Activated T-cell treated with anti-CD3 and anti-CD28 coated beads for 24 hours (primary cell): ENCODE results near the gene GPANK1.

Experiments used
- DNase-seq: peaks from one replicate; pipeline ENCODE4 v3.0.0-alpha.2; 2020; ENCODE audit warnings: low read depth

GPANK1 gene

DNA sequence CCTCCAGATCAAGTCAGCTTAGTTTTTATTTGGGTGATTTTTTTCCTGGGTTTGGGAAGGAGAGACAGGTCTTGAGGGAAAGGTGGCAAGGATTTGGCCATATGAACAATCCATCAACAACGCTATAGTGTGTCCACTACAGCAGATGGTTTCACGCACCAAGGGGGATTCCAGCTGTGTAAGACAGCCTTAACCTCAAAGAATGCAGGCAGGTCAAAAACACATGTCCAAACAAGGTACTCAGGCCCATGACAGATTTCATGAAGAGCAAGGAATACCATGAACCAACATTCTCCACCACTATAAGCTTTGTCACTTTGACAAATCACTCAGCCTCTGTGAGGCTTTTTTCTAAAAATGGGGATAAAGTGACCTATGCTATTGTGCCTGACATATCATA, 47.8 kb downstream of the GPANK1 start:
- DNase-seq = no peak

DNA sequence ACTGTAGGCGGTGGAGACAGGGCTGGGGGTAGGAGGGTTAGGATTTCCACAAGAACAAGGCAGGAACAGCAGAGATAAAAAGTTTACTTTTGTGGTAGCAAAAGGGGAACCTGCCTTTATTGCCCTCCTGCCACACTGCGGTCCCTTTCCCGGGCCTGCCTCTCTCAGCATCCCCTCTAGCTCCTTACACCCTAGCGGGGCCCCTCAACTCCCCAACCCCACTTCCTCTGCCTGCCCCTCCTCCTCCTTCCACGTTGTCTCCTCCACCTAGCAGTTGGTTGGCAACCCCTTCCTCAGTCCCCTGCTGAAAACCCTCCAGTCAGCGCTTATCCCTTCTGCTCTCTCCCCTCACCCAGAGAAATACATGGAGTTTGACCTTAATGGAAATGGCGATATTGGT, 49.0 kb downstream of the GPANK1 start:
- no peak for DNase-seq

DNA sequence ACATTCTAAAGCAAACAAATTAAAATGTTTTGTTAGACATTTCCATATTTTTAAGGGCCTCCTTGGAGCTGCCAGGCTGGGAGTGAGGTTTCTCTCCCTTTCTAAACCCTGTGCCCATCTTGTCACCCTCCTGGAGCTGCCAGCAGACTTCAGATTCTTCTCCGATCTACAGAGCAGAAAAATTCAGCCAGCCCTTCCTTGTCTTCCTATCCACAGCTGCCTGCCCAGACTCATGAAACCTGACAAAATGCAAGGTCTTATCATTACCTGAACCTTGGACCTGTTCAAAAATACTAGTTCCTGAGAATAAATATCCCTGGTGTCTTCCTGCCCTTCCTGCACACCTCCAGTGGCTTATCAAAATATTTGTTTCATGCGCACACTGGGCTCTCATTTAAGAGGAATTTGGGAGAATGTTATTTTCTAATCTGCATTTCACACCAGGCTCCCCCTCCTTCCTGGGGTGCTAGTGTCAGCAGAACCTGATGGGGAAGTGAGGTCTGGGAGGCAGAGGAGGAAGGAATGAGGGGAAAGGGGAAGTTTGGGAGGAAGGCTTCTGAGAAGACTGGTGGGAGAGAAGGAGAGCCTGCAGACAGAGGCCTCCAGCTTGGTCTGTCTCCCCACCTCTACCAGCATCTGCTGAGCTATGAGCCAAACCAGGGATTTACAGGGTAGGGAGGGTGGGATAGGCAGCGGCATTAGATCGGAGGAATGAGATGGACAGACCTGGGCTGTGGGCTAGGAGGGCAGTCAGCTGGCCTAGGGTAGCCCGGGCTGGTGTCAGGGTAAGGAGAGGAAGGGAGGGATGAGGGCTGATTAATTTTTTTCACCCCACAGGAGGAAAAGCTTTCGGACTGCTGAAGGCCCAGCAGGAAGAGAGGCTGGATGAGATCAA, 49.9 kb downstream of the GPANK1 start, which contains the start of gene AIF1:
AIF1 (plus strand) TSS at position 551 of the 895 bp plus-strand sequence; CDS start at position 647, 96 bp downstream.
- DNase-seq = no peak

DNA sequence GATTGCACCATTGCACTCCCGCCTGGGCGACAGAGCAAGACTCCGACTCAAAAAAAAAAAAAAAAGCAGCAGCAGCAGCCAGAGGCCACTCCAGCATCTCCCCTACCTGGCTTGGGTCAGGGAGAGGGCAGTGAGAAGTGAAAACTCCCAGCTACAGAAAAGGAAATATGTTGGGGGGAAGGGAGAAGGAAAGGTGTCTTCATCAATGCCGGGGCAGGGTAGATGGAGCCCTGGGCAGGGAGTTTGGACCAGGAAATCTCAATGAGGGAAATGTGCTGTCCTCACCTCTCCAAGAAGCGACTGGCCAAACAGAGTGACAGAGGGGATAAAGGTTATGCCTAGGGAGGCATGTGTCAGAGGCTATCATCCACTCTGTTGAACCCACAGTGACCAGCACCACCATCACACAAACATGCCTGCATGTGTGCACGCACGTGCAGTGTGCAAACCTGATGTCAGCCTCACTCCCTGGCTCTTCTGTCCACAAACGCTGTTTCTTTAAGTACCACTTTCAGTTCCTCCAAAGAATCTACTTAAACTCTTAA, 50.6 kb downstream of the GPANK1 start:
- DNase-seq = no peak
